ENCODE data around the gene KPNA1. TPM values are rescaled to one million over a fixed set of nuclear protein-coding genes. Genes with fewer than 3 reads are reported as not detected.

KPNA1 gene
- total RNA-seq, 1 donor from 2014 or later, result 28.4 TPM

- peaks cover 4% of the 10 kb centered on the region for H3K36me3 ChIP-seq (ENCODE audit: control insufficient read depth, insufficient read depth, low read length)
- TF ChIP-seq CTCF (IDR thresholded peaks at IDR 0.05; ENCODE audit: insufficient read depth, low read length, severe bottlenecking), result no peak
- FAIRE-seq, result no peak
- DNase-seq (ENCODE audit: low read depth), result no peak
- no peak overlapping the region for H3K4me3 ChIP-seq (ENCODE audit: low read depth, low read length)
- H3K27me3 ChIP-seq (ENCODE audit: control insufficient read depth, insufficient read depth, low read length), result no peaks in the 10 kb centered on the region
Measured at GRCh38 chr3:122548076-122548475, 33.3 kb upstream of the KPNA1 start.

- DNase-seq (ENCODE audit: low read depth) (no peak), FAIRE-seq (no peak)
- Histone ChIP-seq H3K36me3 (ENCODE audit: control insufficient read depth, insufficient read depth, low read length) (peaks cover 3% of the 10 kb centered on the region), H3K27me3 (ENCODE audit: control insufficient read depth, insufficient read depth, low read length) (no peaks in the 10 kb centered on the region), H3K4me3 (ENCODE audit: low read depth, low read length) (no peak overlapping the region)
- TF ChIP-seq CTCF (IDR thresholded peaks at IDR 0.05; ENCODE audit: insufficient read depth, low read length, severe bottlenecking), result no peak
Measured at GRCh38 chr3:122546151-122546550, 31.4 kb upstream of the KPNA1 start.

- FAIRE-seq (peak; percentile 13), DNase-seq (ENCODE audit: low read depth) (no peak)
- no peak for TF ChIP-seq CTCF (IDR thresholded peaks at IDR 0.05; ENCODE audit: insufficient read depth, low read length, severe bottlenecking)
- H3K27me3 ChIP-seq (ENCODE audit: control insufficient read depth, insufficient read depth, low read length), result no peaks in the 10 kb centered on the region
- H3K36me3 ChIP-seq (ENCODE audit: control insufficient read depth, insufficient read depth, low read length), result no peaks in the 10 kb centered on the region
- H3K4me3 ChIP-seq (ENCODE audit: low read depth, low read length), result no peak overlapping the region
Measured at GRCh38 chr3:122538956-122539490, 24.3 kb upstream of the KPNA1 start.

GRCh38 chr3:122536632-122537001, 21.9 kb upstream of the KPNA1 start:
- TF ChIP-seq CTCF (IDR thresholded peaks at IDR 0.05; ENCODE audit: insufficient read depth, low read length, severe bottlenecking), result no peak
- Histone ChIP-seq H3K4me3 (ENCODE audit: low read depth, low read length) (no peak overlapping the region), H3K27me3 (ENCODE audit: control insufficient read depth, insufficient read depth, low read length) (no peaks in the 10 kb centered on the region), H3K36me3 (ENCODE audit: control insufficient read depth, insufficient read depth, low read length) (peaks cover 1% of the 10 kb centered on the region)
- FAIRE-seq (no peak), DNase-seq (ENCODE audit: low read depth) (no peak)

GRCh38 chr3:122535964-122536631, 21.4 kb upstream of the KPNA1 start:
- peaks cover 1% of the 10 kb centered on the region for H3K36me3 ChIP-seq (ENCODE audit: control insufficient read depth, insufficient read depth, low read length)
- FAIRE-seq (no peak), DNase-seq (ENCODE audit: low read depth) (no peak)
- no peak for TF ChIP-seq CTCF (IDR thresholded peaks at IDR 0.05; ENCODE audit: insufficient read depth, low read length, severe bottlenecking)
- no peak overlapping the region for H3K4me3 ChIP-seq (ENCODE audit: low read depth, low read length)
- no peaks in the 10 kb centered on the region for H3K27me3 ChIP-seq (ENCODE audit: control insufficient read depth, insufficient read depth, low read length)

GRCh38 chr3:122533931-122534334, 19.2 kb upstream of the KPNA1 start:
- DNase-seq (ENCODE audit: low read depth), result peak; percentile 98
- Histone ChIP-seq H3K4me3 (ENCODE audit: low read depth, low read length) (no peak overlapping the region), H3K36me3 (ENCODE audit: control insufficient read depth, insufficient read depth, low read length) (peaks cover 1% of the 10 kb centered on the region), H3K27me3 (ENCODE audit: control insufficient read depth, insufficient read depth, low read length) (no peaks in the 10 kb centered on the region)
- TF ChIP-seq CTCF (IDR thresholded peaks at IDR 0.05; ENCODE audit: insufficient read depth, low read length, severe bottlenecking), result no peak
- peak; percentile 84 for FAIRE-seq

All from bronchial epithelial cell (primary cell).